Adrenal gland (tissue), 12 donors: ENCODE results near the gene FCER1G. TPM values are rescaled to one million over a fixed set of nuclear protein-coding genes. Genes with fewer than 3 reads are reported as not detected.

Experiments
- DNase-seq, 7 donors: peaks; one replicate each; pipeline ENCODE4 v3.0.0-alpha.2; 2019 to 2020
- H3K27ac ChIP-seq, 5 donors: fragments of 200-600 bp; sonication (generic) in 4 of 5; 1 replicate in 3 of 5; 2 replicates in 2 of 5; pipeline versions ENCODE4 v1.5.1 to v1.8.0; 2016 to 2020; ENCODE audit warnings: mild to moderate bottlenecking in 1 of 5
- H3K27me3 ChIP-seq: fragments of 200-600 bp; 2 replicates; pipeline ENCODE4 v1.8.0; 2021
- H3K36me3 ChIP-seq, 2 donors: fragments of 200-600 bp; replicated peaks in 1 of 2; 1 replicate in 1 of 2; 2 replicates in 1 of 2; pipeline versions ENCODE4 v1.5.1 to v1.8.0; 2018 to 2022
- H3K4me1 ChIP-seq, 2 donors: fragments of 200-600 bp; replicated peaks in 1 of 2; 1 replicate in 1 of 2; 2 replicates in 1 of 2; pipeline versions ENCODE4 v1.5.1 to v1.8.0; 2018 to 2021
- H3K4me3 ChIP-seq, 4 donors: fragments of 200-600 bp; sonication (generic) in 3 of 4; one replicate each; pipeline ENCODE4 v1.5.1; 2016 to 2018
- H3K9me3 ChIP-seq, 3 donors: fragments of 200-600 bp; sonication (generic) in 1 of 3; replicated peaks in 1 of 3; 1 replicate in 2 of 3; 2 replicates in 1 of 3; pipeline versions ENCODE4 v1.5.1 to v1.8.0; 2016 to 2021
- CTCF ChIP-seq, 6 experiments: fragments of 450-650 bp in 4 of 6; fragments of 200-600 bp in 2 of 6; sonication (generic) in 1 of 6; IDR thresholded peaks; 1 replicate in 5 of 6; 2 replicates in 1 of 6; pipeline versions ENCODE4 v1.5.1 to v1.8.0; 2016 to 2021; ENCODE audit warnings: antibody characterized with exemption in 6 of 6, mild to moderate bottlenecking in 2 of 6, moderate library complexity in 1 of 6
- POLR2A ChIP-seq, 2 donors: fragments of 450-650 bp; IDR thresholded peaks; one replicate each; pipeline ENCODE4 v1.6.1; 2017; ENCODE audit warnings: antibody characterized with exemption in 2 of 2, mild to moderate bottlenecking in 2 of 2, moderate library complexity in 1 of 2
- WGBS, 4 donors: extraction: QIAGEN DNeasy Blood & Tissue Kit in 2 of 4; methylation state at CpG; one replicate each; pipeline versions ENCODE4 v1.1.5 to v1.1.7; 2013 to 2017; 5-methylcytosine and 5-hydroxymethylcytosine counted together
- intact Hi-C, 2 donors: fragments of 100-400 bp; cut with DNase I; formaldehyde crosslinking; loops; one replicate each; pipeline versions ENCODE4 v1.14.1 to v1.15.0; 2022 to 2023
- polyA plus RNA-seq, 3 donors: library from polyadenylated mRNA; stranded (reverse); fragments of 200-250 nt in 2 of 3; fragments of 350-450 nt in 1 of 3; fragmentation: Illumina TruSeq in 1 of 3; extraction: RNeasy Lipid Tissue Mini Kit (QIAGEN cat#74804) in 1 of 3; gene quantifications; one replicate each; pipeline ENCODE4 v1.2.3, GENCODE V29; 2013 to 2014
- total RNA-seq, 9 donors: library from RNA; depleted of rRNA in 4 of 9; stranded (reverse); fragments of >200 nt in 4 of 9; fragments of 120-200 nt in 1 of 9; fragmentation: NEBNext Ultra II Directional in 1 of 9; extraction: Animal tissue kit (Norgen Biotek cat#: 25700) in 1 of 9; gene quantifications; one replicate each; pipeline versions ENCODE4 v1.1.0 to v1.2.4, GENCODE V29; 2013 to 2023
- donor health status: healthy with polysubstance abuse.
- donor health status: Bipolar disorder and iron deficiency.
- donor health status: DM: yes; HTN: yes; CAD: no.
- donor health status: DM: no; HTN: no; CAD: no.
- donor health status: DM: no; HTN: no; CAD: no.
- donor health status: DM: yes; HTN: yes; CAD: no.

The FCER1G gene
- total and polyA plus RNA-seq, 12 donors, result 5.5 to 239 (median 116) TPM

GRCh38 chr1:161185732-161186311, 29.3 kb upstream of the FCER1G start:
- WGBS, 4 donors, result 32 to 52% (median 45%) methylated on average over 2 of the region's 2 CpGs
- H3K4me3 ChIP-seq, result no peak overlapping the region
- TF ChIP-seq POLR2A (IDR thresholded peaks at IDR 0.05) (no peak), CTCF (IDR thresholded peaks at IDR 0.05) (no peak)
- no peaks in the 10 kb centered on the region for H3K9me3 ChIP-seq
- H3K27ac ChIP-seq, result peak overlapping the region in 3 of 5 donors; percentile 19 to 88 (median 84)
- intact Hi-C loops, result no loop called here
- H3K4me1 ChIP-seq, result peaks cover 0 to 12% of the 10 kb centered on the region in 2 donors
- no peaks in the 10 kb centered on the region for H3K36me3 ChIP-seq
- DNase-seq, result no peak
- no peaks in the 10 kb centered on the region for H3K27me3 ChIP-seq

- no peak for TF ChIP-seq POLR2A (IDR thresholded peaks at IDR 0.05)
- TF ChIP-seq CTCF (IDR thresholded peaks at IDR 0.05), result no peak
These were observed 27.8 kb upstream of the FCER1G start for GRCh38 chr1:161187311-161187710.

GRCh38 chr1:161188381-161188780, 26.7 kb upstream of the FCER1G start:
- Histone ChIP-seq H3K27ac (no peak overlapping the region), H3K27me3 (no peaks in the 10 kb centered on the region), H3K4me3 (no peak overlapping the region), H3K4me1 (peaks cover 0 to 20% of the 10 kb centered on the region in 2 donors), H3K9me3 (no peaks in the 10 kb centered on the region), H3K36me3 (no peaks in the 10 kb centered on the region)
- intact Hi-C loops, result no loop called here
- DNase-seq, result no peak
- TF ChIP-seq POLR2A (IDR thresholded peaks at IDR 0.05) (no peak), CTCF (IDR thresholded peaks at IDR 0.05) (no peak)
- WGBS, 4 donors, result 65 to 76% (median 71%) methylated on average over 6 of the region's 6 CpGs

More at GRCh38 chr1:161187311-161187710, 27.8 kb upstream of the FCER1G start:
- H3K36me3 ChIP-seq, result no peaks in the 10 kb centered on the region
- intact Hi-C loops, result no loop called here
- DNase-seq, result no peak
- H3K4me1 ChIP-seq, result peaks cover 0 to 12% of the 10 kb centered on the region in 2 donors
- no peaks in the 10 kb centered on the region for H3K27me3 ChIP-seq
- no peak overlapping the region for H3K27ac ChIP-seq
- H3K9me3 ChIP-seq, result no peaks in the 10 kb centered on the region
- WGBS, 4 donors, result 66 to 81% (median 72%) methylated on average over 3 of the region's 3 CpGs
- no peak overlapping the region for H3K4me3 ChIP-seq

GRCh38 chr1:161189036-161189435, 26.1 kb upstream of the FCER1G start:
- no peak for TF ChIP-seq CTCF (IDR thresholded peaks at IDR 0.05)
- TF ChIP-seq POLR2A (IDR thresholded peaks at IDR 0.05), result no peak
- WGBS, 4 donors, result 80 to 93% (median 91%) methylated on average over 5 of the region's 5 CpGs

More at GRCh38 chr1:161189036-161189435, 26.1 kb upstream of the FCER1G start:
- intact Hi-C loops, result no loop called here
- Histone ChIP-seq H3K36me3 (no peaks in the 10 kb centered on the region), H3K4me3 (no peak overlapping the region), H3K9me3 (no peaks in the 10 kb centered on the region), H3K27ac (no peak overlapping the region), H3K27me3 (no peaks in the 10 kb centered on the region), H3K4me1 (peaks cover 0 to 27% of the 10 kb centered on the region in 2 donors)
- DNase-seq, result no peak
